Stimulated activated effector memory CD8-positive, alpha-beta T cell treated with anti-CD3 and anti-CD28 coated beads, Interleukin-12 subunit alpha, Interleukin-12 subunit beta, amount 100 ng/mL, for 72 hours (primary cell): ENCODE data around the gene HMCN1.
"Not testable (repeated sequence)": the region's sequence is repeated elsewhere in the genome, so short reads cannot be mapped to it uniquely, and the experiment has no call there.

Experiments
- ATAC-seq: fragments of 150-1000 bp; cut with Tn5 transposase; 2 replicates; pipeline ENCODE4 v1.10.0; 2021
- DNase-seq, 2 donors: peaks; one replicate each; pipeline ENCODE4 v3.0.0; 2021 to 2022; ENCODE audit warnings: low spot score in 2 of 2
- H3K27ac Mint-ChIP-seq: one replicate; pipeline ENCODE4 v1.8.0; 2022; ENCODE audit warnings: mild to moderate bottlenecking, mixed read lengths
- H3K36me3 Mint-ChIP-seq: one replicate; pipeline ENCODE4 v1.8.0; 2022; ENCODE audit warnings: mild to moderate bottlenecking, mixed read lengths
- H3K4me1 Mint-ChIP-seq: one replicate; pipeline ENCODE4 v1.8.0; 2022; ENCODE audit warnings: mixed read lengths
- H3K4me3 Mint-ChIP-seq: one replicate; pipeline ENCODE4 v1.8.0; 2022; ENCODE audit warnings: mild to moderate bottlenecking, mixed read lengths
- H3K9me3 Mint-ChIP-seq: one replicate; pipeline ENCODE4 v1.8.0; 2022; ENCODE audit warnings: mixed read lengths

The HMCN1 gene

DNA sequence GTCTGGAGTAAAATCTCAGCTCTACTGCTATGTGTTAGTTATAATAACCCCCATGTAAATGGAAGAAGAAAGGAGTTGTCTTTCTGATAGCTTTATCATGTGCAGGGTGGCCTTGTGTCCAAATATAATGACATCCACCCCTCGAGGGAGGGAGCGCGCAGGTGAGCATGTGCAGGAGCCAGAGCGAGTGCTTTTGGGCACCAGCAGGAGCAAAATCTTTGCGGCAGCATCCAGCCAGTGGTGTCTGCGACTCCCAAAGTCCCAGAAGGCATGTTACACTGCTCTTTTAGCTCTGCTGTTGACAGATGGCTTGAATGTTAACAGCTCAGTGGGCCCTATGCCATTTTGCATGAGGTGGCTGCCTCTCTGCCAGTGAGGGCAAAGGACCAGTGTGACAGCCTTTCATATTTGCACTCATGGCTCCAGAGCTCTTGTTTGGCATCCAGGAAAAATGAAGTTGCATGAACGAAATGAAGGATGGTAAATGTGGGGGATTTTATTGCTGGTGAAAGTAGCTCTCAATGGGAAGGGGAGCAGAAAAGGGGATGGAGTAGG, 146.7 kb downstream of the HMCN1 start:
- no peak overlapping the region for H3K4me3 Mint-ChIP-seq
- no peaks in the 10 kb centered on the region for H3K4me1 Mint-ChIP-seq
- no peaks in the 10 kb centered on the region for H3K36me3 Mint-ChIP-seq
- H3K27ac Mint-ChIP-seq, result no peak overlapping the region
- DNase-seq (no peak), ATAC-seq (no peak)
- H3K9me3 Mint-ChIP-seq, result no peaks in the 10 kb centered on the region

DNA sequence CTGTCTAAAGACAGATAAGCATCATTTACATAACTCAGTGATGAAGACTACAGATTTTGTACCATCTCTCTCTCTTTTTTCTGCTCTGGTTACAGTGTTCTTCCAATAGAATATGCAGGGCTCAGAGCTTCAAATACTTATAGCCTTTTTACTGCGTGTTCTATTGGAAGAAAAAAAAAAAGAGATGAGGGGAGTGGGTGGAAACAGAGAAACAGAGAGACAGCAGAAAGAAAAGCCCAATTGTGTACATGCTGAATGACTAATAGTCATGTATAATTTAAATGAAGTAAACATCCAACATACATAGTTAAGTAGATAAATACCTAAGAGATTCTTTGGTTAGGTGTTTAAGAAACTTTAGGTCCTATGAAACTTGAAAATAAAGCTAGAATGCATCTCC, 151.9 kb downstream of the HMCN1 start:
- no peak overlapping the region for H3K27ac Mint-ChIP-seq
- no peaks in the 10 kb centered on the region for H3K9me3 Mint-ChIP-seq
- no peaks in the 10 kb centered on the region for H3K4me1 Mint-ChIP-seq
- no peaks in the 10 kb centered on the region for H3K36me3 Mint-ChIP-seq
- no peak for DNase-seq
- H3K4me3 Mint-ChIP-seq, result no peak overlapping the region
- no peak for ATAC-seq

DNA sequence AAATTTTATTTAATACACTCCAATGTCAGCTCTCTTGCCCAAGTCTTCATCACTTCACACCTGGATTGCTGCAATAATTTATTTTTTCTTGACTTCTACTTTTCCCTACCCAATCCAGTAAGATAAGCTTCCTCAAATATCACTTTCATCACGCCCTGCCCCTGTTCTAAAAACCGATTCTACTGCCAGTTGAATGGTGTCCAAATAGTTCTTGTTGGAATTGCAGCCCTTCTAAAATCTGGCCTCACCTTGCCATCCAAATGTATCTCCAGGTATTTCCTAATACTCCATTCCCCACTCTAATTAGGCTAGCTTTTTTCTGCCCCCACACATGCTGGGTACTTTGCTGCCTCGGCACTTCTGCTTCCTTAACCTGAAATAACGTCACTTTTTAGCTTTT, 152.5 kb downstream of the HMCN1 start:
- no peak overlapping the region for H3K4me3 Mint-ChIP-seq
- no peak for ATAC-seq
- H3K4me1 Mint-ChIP-seq, result no peaks in the 10 kb centered on the region
- no peaks in the 10 kb centered on the region for H3K9me3 Mint-ChIP-seq
- no peaks in the 10 kb centered on the region for H3K36me3 Mint-ChIP-seq
- no peak for DNase-seq
- H3K27ac Mint-ChIP-seq, result no peak overlapping the region

DNA sequence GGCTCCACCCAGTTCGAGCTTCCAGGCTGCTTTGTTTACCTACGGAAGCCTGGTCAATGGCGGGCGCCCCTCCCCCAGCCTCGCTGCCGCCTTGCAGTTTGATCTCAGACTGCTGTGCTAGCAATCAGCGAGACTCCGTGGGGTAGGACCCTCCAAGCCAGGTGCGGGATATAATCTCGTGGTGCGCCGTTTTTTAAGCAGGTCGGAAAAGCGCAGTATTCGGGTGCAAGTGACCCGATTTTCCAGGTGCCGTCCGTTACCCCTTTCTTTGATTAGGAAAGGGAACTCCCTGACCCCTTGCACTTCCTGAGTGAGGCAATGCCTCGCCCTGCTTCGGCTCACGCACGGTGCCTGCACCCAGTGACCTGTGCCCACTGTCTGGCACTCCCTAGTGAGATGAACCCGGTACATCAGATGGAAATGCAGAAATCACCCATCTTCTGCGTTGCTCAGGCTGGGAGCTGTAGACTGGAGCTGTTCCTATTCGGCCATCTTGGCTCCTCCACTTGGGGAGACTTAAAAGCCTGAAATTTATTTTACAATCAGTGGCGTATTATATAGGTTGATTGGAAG, 158.7 kb downstream of the HMCN1 start:
- DNase-seq, H3K4me3 Mint-ChIP-seq, ATAC-seq, H3K9me3 Mint-ChIP-seq, H3K36me3 Mint-ChIP-seq, H3K4me1 Mint-ChIP-seq, H3K27ac Mint-ChIP-seq: not testable (repeated sequence)

GRCh38 chr1:185894791-185895190, 160.6 kb downstream of the HMCN1 start:
- ATAC-seq, result no peak
- Mint-ChIP-seq H3K4me3 (no peak overlapping the region), H3K27ac (no peak overlapping the region)

DNA sequence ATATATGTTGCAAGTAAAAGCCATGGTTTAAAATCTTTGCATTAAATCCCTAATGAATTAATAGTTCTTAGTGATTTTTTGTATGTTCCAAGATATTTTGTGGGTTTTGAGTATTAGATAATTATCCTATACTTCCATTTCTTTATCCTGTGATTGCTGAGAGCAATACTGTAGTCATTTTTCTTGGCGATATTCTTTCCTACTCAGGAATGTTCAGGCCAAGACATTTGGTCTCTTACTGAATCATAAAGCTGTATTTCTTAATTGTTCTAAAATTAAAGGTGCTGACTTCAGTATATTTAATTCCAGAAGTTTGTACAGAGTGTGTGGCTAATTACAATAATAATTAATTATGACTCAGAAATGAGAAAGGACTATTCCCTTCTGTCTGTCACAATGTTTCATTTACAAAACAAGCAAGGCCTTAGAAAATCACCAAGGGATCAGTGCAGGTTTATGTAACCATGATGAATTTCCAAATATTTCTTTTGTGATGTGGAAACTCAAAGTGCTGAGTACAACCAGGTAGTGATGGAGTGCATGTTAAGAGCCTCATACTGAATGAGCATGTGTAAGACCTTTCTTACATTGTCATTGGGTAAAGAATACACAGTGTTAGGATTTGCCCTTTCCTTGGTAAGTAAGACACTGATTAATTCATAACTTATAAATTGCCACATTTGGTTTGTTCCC, 161.2 kb downstream of the HMCN1 start:
- Mint-ChIP-seq H3K9me3 (peaks cover 3% of the 10 kb centered on the region), H3K4me3 (no peak overlapping the region), H3K4me1 (no peaks in the 10 kb centered on the region), H3K36me3 (no peaks in the 10 kb centered on the region), H3K27ac (no peak overlapping the region)
- ATAC-seq, result no peak
- no peak for DNase-seq

More at GRCh38 chr1:185894791-185895190, 160.6 kb downstream of the HMCN1 start:
- Mint-ChIP-seq H3K36me3 (no peaks in the 10 kb centered on the region), H3K4me1 (no peaks in the 10 kb centered on the region), H3K9me3 (peaks cover 3% of the 10 kb centered on the region)
- no peak for DNase-seq

DNA sequence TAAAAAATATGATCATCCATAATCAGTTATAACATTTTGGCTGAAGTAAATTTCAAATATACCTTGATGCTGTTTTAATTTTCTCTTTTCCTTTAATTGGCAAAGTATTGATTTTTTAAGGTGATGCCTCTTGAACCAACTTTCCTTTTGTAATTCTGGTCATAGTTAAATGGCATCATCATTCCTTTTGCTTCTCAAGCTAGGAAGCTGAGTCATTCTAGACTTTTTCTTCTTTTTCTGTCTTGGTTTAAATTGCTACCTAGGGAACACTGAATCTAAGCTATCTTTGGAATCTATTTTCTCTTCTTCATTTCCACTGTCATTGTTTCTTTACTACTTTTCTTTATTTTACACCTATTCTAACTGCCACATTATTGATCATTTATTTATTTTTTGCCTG, 162.7 kb downstream of the HMCN1 start:
- Mint-ChIP-seq H3K4me1 (no peaks in the 10 kb centered on the region), H3K4me3 (no peak overlapping the region), H3K36me3 (no peaks in the 10 kb centered on the region), H3K27ac (no peak overlapping the region), H3K9me3 (peaks cover 2% of the 10 kb centered on the region)
- no peak for ATAC-seq
- DNase-seq, result no peak

DNA sequence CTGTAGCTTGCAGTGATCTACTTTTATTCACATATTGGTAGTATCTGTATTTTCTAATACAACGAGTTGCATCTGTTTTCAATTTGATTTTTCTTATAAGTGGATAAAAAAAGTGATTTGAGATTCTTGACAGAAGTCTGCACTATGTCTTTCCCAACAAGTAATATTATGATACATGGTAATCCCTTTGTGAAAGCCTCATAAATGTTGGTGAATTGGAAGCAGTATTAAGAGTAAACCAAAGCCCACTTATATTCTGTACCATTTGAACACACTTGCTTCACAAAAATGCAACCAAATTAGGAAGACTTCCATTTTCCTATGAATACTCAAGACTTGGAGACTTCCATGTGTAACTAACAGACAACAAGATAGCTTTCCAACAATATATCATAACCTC, 172.0 kb downstream of the HMCN1 start:
- DNase-seq (no peak), ATAC-seq (no peak)
- H3K9me3 Mint-ChIP-seq, result no peaks in the 10 kb centered on the region
- no peak overlapping the region for H3K27ac Mint-ChIP-seq
- H3K4me1 Mint-ChIP-seq, result no peaks in the 10 kb centered on the region
- H3K36me3 Mint-ChIP-seq, result no peaks in the 10 kb centered on the region
- H3K4me3 Mint-ChIP-seq, result no peak overlapping the region

GRCh38 chr1:185907246-185907645, 173.1 kb downstream of the HMCN1 start:
- DNase-seq, result no peak
- no peaks in the 10 kb centered on the region for H3K4me1 Mint-ChIP-seq
- H3K36me3 Mint-ChIP-seq, result no peaks in the 10 kb centered on the region
- H3K9me3 Mint-ChIP-seq, result no peaks in the 10 kb centered on the region
- H3K4me3 Mint-ChIP-seq, result no peak overlapping the region
- ATAC-seq, result no peak
- no peak overlapping the region for H3K27ac Mint-ChIP-seq

- no peaks in the 10 kb centered on the region for H3K4me1 Mint-ChIP-seq
- no peak overlapping the region for H3K27ac Mint-ChIP-seq
- H3K4me3 Mint-ChIP-seq, result no peak overlapping the region
- no peak for DNase-seq
- H3K36me3 Mint-ChIP-seq, result no peaks in the 10 kb centered on the region
- no peak for ATAC-seq
- no peaks in the 10 kb centered on the region for H3K9me3 Mint-ChIP-seq
Measured at GRCh38 chr1:185911978-185912377, 177.8 kb downstream of the HMCN1 start.

DNA sequence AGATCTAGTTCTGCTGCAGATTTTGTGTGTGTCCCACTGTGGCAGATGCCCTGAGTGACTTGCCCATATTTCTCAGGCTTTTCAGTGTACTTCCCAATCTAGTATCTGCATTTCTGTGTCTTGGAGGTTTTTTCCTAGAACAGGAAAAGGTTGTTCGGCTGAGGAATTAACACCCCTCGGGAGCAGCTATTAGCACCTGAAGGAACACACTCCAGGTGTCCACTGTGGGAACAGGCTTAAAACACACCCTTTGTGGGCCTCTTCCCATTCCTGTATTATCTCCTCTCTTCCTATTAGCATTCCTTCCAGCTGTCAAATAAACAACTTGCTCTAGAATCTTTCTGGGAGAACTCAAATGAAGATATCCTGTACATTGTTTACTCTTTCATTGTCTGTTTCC, 178.3 kb downstream of the HMCN1 start:
- H3K27ac Mint-ChIP-seq, result no peak overlapping the region

GRCh38 chr1:185914089-185914488, 179.9 kb downstream of the HMCN1 start:
- Mint-ChIP-seq H3K27ac (no peak overlapping the region), H3K9me3 (no peaks in the 10 kb centered on the region), H3K4me1 (no peaks in the 10 kb centered on the region), H3K36me3 (no peaks in the 10 kb centered on the region), H3K4me3 (no peak overlapping the region)
- DNase-seq, result no peak
- no peak for ATAC-seq

More for the DNA sequence above, 178.3 kb downstream of the HMCN1 start:
- Mint-ChIP-seq H3K4me1 (no peaks in the 10 kb centered on the region), H3K36me3 (no peaks in the 10 kb centered on the region), H3K4me3 (no peak overlapping the region), H3K9me3 (no peaks in the 10 kb centered on the region)
- no peak for DNase-seq
- ATAC-seq, result no peak

DNA sequence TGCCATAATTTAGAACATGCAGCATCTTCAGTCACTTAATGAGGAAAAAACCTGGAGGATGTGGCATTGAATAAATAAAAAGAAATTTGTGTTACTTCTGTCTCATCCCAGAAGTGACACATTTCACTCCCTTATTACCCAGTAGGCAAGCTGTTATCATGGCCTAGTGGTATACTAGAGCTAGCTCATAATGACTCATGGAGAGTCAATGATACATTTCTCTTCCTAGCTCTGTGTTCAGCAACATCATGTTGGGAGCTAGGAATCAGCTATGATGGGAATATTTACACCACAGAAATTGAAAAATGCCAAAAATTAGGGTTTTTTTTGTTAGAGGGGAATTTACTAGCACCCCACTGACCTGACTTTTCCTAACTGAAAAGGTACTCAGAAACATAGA, 182.7 kb downstream of the HMCN1 start:
- Mint-ChIP-seq H3K4me1 (no peaks in the 10 kb centered on the region), H3K36me3 (no peaks in the 10 kb centered on the region), H3K9me3 (no peaks in the 10 kb centered on the region), H3K4me3 (no peak overlapping the region), H3K27ac (no peak overlapping the region)
- no peak for ATAC-seq
- no peak for DNase-seq

- Mint-ChIP-seq H3K36me3 (no peaks in the 10 kb centered on the region), H3K27ac (no peak overlapping the region), H3K9me3 (no peaks in the 10 kb centered on the region), H3K4me3 (no peak overlapping the region), H3K4me1 (no peaks in the 10 kb centered on the region)
- DNase-seq (no peak), ATAC-seq (no peak)
Measured at GRCh38 chr1:185917646-185918045, 183.5 kb downstream of the HMCN1 start.

GRCh38 chr1:185920602-185921001, 186.4 kb downstream of the HMCN1 start:
- ATAC-seq (no peak), DNase-seq (no peak)
- Mint-ChIP-seq H3K4me1 (no peaks in the 10 kb centered on the region), H3K27ac (no peak overlapping the region), H3K4me3 (no peak overlapping the region), H3K36me3 (no peaks in the 10 kb centered on the region), H3K9me3 (no peaks in the 10 kb centered on the region)

- Mint-ChIP-seq H3K9me3 (no peaks in the 10 kb centered on the region), H3K27ac (no peak overlapping the region), H3K36me3 (no peaks in the 10 kb centered on the region), H3K4me3 (no peak overlapping the region), H3K4me1 (no peaks in the 10 kb centered on the region)
- no peak for DNase-seq
- ATAC-seq, result no peak
Measured at GRCh38 chr1:185921636-185922035, 187.4 kb downstream of the HMCN1 start.
